ENCODE data around the gene CDC42BPB. TPM values are rescaled to one million over a fixed set of nuclear protein-coding genes. Genes with fewer than 3 reads are reported as not detected.

The CDC42BPB gene, protein sequence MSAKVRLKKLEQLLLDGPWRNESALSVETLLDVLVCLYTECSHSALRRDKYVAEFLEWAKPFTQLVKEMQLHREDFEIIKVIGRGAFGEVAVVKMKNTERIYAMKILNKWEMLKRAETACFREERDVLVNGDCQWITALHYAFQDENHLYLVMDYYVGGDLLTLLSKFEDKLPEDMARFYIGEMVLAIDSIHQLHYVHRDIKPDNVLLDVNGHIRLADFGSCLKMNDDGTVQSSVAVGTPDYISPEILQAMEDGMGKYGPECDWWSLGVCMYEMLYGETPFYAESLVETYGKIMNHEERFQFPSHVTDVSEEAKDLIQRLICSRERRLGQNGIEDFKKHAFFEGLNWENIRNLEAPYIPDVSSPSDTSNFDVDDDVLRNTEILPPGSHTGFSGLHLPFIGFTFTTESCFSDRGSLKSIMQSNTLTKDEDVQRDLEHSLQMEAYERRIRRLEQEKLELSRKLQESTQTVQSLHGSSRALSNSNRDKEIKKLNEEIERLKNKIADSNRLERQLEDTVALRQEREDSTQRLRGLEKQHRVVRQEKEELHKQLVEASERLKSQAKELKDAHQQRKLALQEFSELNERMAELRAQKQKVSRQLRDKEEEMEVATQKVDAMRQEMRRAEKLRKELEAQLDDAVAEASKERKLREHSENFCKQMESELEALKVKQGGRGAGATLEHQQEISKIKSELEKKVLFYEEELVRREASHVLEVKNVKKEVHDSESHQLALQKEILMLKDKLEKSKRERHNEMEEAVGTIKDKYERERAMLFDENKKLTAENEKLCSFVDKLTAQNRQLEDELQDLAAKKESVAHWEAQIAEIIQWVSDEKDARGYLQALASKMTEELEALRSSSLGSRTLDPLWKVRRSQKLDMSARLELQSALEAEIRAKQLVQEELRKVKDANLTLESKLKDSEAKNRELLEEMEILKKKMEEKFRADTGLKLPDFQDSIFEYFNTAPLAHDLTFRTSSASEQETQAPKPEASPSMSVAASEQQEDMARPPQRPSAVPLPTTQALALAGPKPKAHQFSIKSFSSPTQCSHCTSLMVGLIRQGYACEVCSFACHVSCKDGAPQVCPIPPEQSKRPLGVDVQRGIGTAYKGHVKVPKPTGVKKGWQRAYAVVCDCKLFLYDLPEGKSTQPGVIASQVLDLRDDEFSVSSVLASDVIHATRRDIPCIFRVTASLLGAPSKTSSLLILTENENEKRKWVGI (N-terminal part only)
- total RNA-seq, result 2.3 and 3.5 TPM in 2 replicates

DNA sequence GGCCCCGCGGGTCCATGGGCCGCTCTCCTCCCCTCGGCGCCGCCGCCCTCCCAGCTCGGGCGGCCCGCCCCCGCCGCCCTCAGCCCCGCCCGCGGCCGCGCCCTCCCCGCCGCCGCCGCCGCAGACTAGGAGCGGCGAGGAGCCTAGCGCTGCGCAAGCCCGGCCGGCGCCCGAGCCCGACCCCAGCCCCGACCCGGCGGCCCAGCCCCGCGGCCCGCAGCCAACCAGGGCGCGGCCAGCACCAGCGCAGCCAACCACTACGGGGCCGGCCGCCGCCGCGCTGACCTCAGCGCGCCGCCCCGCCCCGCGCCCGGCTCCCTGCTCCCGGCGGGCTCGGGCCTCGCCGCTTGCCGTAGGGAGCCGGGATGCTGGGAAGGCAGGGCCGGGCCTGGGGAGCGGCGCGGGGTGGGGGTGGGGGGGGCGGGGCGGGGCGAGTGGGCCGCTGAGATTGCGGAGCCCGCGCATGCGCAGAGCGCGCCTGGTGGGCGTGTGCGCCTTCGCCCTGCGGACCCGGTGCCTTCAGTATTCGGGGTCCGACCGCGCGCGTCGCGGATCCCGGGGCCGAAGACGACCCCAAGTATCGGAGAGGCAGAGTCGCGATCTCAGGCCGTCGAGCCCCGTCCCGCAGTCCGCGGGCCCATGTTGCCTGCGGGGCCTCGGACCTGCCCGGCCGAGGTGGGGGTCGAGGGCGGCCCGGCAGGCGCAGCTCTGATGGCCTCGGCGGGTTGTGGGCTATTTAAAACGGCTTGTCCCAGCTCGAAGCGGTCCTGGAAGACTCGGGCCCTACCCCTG is at the start of gene CDC42BPB:
Gene CDC42BPB, minus strand, starts transcription at position 178 of the 792 bp plus-strand sequence. CDS start 376 bp downstream, outside the sequence.
- no peak for DNase-seq (ENCODE audit: low spot score)
- H3K27me3 Mint-ChIP-seq (ENCODE audit: low read depth), result peaks cover 53% of the 10 kb centered on the region
- H3K36me3 Mint-ChIP-seq (ENCODE audit: low read depth), result no peaks in the 10 kb centered on the region
- H3K4me1 Mint-ChIP-seq (ENCODE audit: low read depth), result no peaks in the 10 kb centered on the region
- H3K9me3 Mint-ChIP-seq, result no peaks in the 10 kb centered on the region
- intact Hi-C loops (cut with micrococcal nuclease), result no loop called here
- peak within 1 kb of the TSS; percentile 68 for H3K4me3 Mint-ChIP-seq (ENCODE audit: low read depth)
- H3K27ac Mint-ChIP-seq, result no peak within 1 kb of the TSS

DNA sequence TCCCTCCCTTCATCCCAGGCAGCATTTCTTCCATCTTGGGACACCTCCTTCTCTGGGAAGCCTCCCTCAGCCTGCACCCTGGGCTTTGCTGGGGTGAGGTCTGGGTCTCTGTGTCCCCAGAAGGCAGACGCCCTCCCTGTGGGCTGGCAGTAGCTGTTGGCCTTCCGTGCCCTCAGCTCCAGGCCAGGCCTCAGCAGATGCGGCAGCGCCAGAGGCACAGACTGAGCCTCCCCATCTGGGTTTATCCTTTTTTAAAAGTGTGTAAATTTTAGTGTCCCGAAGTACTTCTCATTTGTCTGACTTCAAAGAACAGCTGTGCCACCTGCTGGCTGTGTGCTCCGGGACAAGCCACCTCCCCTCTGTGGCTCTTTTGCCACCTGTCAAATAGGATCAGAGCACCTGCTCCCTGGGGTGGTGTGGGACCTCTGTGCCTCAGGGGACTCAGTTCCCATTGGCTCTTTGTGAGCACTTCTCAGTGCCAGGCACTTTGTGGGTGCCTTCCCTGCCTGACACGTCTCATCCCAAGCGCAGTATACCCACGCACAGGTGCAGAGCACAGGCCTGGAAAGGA is 48.3 kb upstream of the CDC42BPB start:
- no peak overlapping the region for H3K4me3 Mint-ChIP-seq (ENCODE audit: low read depth)
- H3K36me3 Mint-ChIP-seq (ENCODE audit: low read depth), result no peaks in the 10 kb centered on the region
- peaks cover 23% of the 10 kb centered on the region for H3K27me3 Mint-ChIP-seq (ENCODE audit: low read depth)
- intact Hi-C loops (cut with micrococcal nuclease), result loop anchor here (1.0 to 5.0 kb wide), 3 partner anchors 36 to 187 kb away; no protein-coding TSS in a partner anchor
- H3K9me3 Mint-ChIP-seq, result no peaks in the 10 kb centered on the region
- no peak overlapping the region for H3K27ac Mint-ChIP-seq
- peaks cover 3% of the 10 kb centered on the region for H3K4me1 Mint-ChIP-seq (ENCODE audit: low read depth)
- DNase-seq (ENCODE audit: low spot score), result no peak

DNA sequence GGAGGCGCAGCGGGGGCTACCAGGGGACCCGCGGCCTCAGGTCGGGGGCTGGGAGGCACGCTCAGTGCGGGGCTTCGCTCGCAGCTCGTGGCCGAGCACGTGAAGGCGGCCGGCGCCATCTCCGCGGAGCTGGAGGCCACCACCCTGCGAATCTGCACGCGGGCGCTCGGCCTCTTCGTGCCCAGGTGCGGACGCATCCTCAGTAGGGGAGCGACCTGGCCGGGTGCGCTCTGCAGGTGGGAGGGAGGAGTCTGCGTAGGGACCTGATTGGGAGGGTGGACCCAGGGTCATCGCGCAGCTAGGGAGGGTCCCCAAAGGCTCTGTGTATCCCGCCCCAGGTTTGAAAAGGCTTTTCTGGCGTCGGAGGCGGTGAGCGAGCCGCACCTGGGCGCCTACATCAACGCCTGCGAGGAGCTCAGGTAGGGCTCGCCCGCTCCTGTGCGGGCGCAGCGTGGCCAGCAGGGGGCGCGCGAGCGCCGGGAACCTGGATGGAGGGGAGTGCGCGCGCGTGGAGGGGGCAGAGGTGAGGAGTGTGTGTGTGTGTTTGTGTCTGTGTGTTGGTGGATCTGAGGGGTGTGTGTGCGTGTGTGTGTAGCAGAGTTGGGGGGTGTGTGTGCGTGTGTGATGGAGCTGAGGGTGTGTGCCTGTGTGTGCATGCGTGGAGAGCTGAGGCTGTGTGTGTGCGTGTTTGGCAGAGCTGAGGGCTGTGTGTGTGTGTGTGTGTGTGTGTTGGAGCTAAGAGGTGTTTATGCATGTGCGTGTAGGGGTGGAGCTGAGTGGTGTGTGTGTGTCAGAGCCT is 47.5 kb upstream of the CDC42BPB start:
- intact Hi-C loops (cut with micrococcal nuclease), result loop anchor here (1.0 to 5.0 kb wide), 3 partner anchors 36 to 188 kb away; no protein-coding TSS in a partner anchor
- Mint-ChIP-seq H3K9me3 (no peaks in the 10 kb centered on the region), H3K36me3 (ENCODE audit: low read depth) (no peaks in the 10 kb centered on the region), H3K4me3 (ENCODE audit: low read depth) (no peak overlapping the region), H3K27me3 (ENCODE audit: low read depth) (peaks cover 23% of the 10 kb centered on the region), H3K4me1 (ENCODE audit: low read depth) (peaks cover 3% of the 10 kb centered on the region), H3K27ac (no peak overlapping the region)
- peak; percentile 53 for DNase-seq (ENCODE audit: low spot score)

DNA sequence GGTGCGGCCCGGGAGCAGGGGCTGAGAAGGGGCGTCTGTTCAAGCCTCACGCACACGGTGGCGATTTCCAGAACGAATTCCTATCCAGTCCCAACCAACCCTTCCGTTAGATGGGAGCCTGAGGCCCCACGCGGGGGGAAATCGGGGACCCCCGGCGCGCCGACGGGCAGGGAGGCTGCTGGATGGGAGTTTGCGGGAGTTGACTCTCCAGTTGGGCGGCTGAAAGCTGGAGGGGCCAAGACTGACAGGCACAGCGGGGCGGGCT is 47.0 kb upstream of the CDC42BPB start:
- Mint-ChIP-seq H3K4me1 (ENCODE audit: low read depth) (peaks cover 3% of the 10 kb centered on the region), H3K4me3 (ENCODE audit: low read depth) (no peak overlapping the region), H3K27ac (no peak overlapping the region), H3K36me3 (ENCODE audit: low read depth) (no peaks in the 10 kb centered on the region), H3K9me3 (no peaks in the 10 kb centered on the region), H3K27me3 (ENCODE audit: low read depth) (peaks cover 23% of the 10 kb centered on the region)
- DNase-seq (ENCODE audit: low spot score), result no peak
- intact Hi-C loops (cut with micrococcal nuclease), result loop anchor here (2.0 kb wide), 1 partner anchor 188 kb away; no protein-coding TSS in a partner anchor

DNA sequence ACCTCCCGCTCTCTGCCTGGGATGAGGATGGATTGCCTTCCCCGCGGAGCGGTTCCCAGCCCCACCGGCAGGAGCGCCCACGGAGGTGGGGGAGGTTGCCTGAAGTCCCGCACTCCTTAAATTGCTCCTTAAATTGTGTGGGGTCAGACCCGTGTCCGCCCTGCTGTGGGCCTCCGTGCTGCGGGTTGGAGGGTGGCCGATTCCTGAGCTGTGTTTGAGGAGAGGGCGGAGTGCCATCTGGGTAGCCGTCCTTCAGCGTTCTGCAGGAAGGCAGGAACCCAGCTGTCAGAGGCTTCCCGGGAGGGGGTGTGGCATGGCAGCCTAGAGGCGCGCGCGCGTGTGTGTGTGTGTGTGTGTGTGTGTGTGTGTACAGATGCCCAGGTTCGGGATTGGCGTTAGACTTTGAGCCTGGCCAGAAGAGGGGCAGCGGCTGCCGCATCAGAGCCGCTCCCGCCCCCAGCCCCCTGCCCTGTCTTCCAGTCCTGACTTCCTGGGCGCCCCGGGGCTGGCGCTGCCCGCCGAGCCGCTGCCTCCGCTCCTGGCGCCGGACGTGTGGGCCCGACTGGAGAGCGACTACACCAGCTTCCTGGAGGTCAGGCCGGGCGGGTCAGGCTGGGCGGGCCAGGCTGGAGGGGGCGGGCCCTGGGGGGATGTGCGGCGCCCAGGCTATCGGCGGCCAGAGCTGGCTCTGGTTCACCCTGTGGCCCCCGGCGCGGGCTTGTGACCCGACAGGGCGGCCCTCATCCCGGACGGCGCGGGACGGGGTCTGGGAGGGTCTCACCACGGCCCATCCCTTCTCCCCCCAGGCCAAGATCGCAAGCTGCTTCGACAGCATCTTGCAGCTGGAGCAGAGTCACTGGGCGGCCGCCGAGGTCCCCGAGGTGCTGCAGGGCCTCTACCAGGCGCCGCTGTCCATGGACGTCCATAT is 46.4 kb upstream of the CDC42BPB start:
- H3K36me3 Mint-ChIP-seq (ENCODE audit: low read depth), result no peaks in the 10 kb centered on the region
- H3K9me3 Mint-ChIP-seq, result no peaks in the 10 kb centered on the region
- intact Hi-C loops (cut with micrococcal nuclease), result loop anchor here (2.0 kb wide), 1 partner anchor 189 kb away; no protein-coding TSS in a partner anchor
- no peak overlapping the region for H3K27ac Mint-ChIP-seq
- H3K27me3 Mint-ChIP-seq (ENCODE audit: low read depth), result peaks cover 23% of the 10 kb centered on the region
- no peak for DNase-seq (ENCODE audit: low spot score)
- H3K4me3 Mint-ChIP-seq (ENCODE audit: low read depth), result no peak overlapping the region
- peaks cover 3% of the 10 kb centered on the region for H3K4me1 Mint-ChIP-seq (ENCODE audit: low read depth)

DNA sequence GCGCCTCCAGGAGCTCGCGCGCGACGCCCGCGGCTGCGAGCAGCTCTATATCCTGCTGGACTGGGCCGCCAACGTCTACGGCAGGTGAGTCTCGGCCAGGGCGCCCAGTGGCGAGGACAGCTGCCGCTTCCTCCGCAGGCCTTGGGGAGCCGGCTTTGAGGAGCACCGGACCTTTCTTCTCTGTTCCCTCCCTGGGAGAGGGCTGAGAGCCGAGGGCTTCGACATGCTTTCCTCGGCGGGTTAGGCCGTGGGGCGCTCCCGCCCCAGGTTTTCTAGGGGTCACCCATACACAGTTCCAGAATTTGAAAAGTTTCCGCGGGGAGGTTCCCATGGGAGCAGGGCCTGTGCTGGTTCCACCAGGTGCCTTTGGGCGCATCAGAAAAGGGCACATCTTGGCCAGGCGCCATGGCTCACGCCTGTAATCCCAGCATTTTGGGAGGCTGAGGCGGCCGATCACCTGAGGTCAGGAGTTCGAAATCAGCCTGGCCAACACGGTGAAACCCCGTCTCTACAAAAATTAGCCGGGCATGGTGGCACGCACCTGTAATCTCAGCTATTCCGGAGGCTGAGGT is 45.4 kb upstream of the CDC42BPB start:
- Mint-ChIP-seq H3K27ac (no peak overlapping the region), H3K27me3 (ENCODE audit: low read depth) (peaks cover 23% of the 10 kb centered on the region), H3K4me3 (ENCODE audit: low read depth) (no peak overlapping the region), H3K9me3 (no peaks in the 10 kb centered on the region), H3K36me3 (ENCODE audit: low read depth) (no peaks in the 10 kb centered on the region), H3K4me1 (ENCODE audit: low read depth) (peaks cover 3% of the 10 kb centered on the region)
- intact Hi-C loops (cut with micrococcal nuclease), result no loop called here
- DNase-seq (ENCODE audit: low spot score), result no peak

DNA sequence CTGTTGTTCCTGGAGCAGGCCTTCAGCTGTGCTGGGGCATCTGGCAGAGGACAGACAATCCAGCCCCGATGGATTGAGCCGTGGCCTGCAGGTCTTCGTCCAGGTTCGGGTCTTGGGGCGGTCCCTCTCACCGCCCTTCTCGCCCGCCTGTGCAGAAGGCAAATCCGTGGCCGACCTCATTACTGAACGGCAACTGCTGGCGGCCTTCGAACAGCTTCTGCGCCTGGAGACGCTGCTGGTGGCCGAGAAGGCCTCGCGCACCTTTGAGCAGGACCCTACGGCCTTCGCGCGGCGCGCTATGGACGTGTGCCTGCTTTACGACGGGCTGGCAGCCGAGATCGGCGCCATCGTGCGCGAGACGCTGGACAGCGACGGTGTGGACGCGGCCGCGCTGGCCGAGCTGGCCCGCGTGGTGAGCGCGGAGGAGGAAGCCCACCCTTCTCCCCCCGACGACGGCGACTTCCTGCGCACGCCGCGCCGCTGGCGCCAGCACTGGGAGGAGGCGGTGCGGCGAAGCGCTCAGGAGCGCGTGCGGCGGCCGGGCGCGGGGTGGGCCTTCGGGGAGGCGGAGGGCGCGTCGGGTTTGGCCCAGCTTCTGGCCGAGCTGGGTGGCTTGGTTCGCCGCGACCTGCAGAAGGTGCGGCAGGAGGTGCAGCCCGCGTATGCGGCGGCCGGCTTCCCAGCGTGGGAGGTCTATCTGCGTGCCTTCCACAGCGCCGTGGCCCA is 44.8 kb upstream of the CDC42BPB start:
- H3K36me3 Mint-ChIP-seq (ENCODE audit: low read depth), result no peaks in the 10 kb centered on the region
- peaks cover 23% of the 10 kb centered on the region for H3K27me3 Mint-ChIP-seq (ENCODE audit: low read depth)
- no peak overlapping the region for H3K27ac Mint-ChIP-seq
- H3K4me3 Mint-ChIP-seq (ENCODE audit: low read depth), result no peak overlapping the region
- H3K4me1 Mint-ChIP-seq (ENCODE audit: low read depth), result peaks cover 3% of the 10 kb centered on the region
- intact Hi-C loops (cut with micrococcal nuclease), result no loop called here
- DNase-seq (ENCODE audit: low spot score), result no peak
- H3K9me3 Mint-ChIP-seq, result no peaks in the 10 kb centered on the region

DNA sequence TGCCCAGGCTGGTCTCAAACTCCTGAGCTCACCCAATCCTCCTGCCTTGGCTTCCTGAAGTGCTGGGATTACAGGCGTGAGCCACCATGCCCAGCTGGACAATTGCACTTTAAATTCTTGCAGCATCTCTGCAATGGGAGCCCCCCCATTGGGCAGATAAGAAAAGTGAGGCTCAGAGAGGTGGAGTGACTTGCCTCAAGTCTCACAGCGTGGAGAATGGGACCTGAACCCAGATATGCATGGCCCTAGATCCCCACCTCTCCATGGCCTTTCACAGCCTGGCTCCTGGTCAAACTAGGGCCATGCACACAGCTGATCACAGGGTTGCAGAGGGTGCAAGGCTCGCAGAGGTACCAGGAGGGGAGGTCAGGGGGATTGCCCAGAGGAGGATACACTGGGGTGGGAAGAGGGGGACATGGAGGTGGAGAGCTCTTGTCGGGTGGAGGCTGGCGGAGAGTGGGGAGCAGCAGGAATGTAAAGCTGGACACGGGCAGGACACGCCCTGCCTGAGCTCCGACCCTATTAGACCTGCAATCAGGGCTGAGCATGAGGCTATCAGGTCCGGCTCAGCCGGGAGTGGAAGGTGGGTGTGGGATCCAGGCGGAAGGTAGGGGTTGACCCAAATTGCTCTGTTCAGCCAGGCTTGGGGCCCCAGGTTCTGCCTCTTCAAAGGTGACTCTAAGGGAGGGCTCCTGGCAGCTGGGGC is 44.1 kb upstream of the CDC42BPB start:
- H3K4me1 Mint-ChIP-seq (ENCODE audit: low read depth), result peaks cover 3% of the 10 kb centered on the region
- H3K27me3 Mint-ChIP-seq (ENCODE audit: low read depth), result peaks cover 23% of the 10 kb centered on the region
- intact Hi-C loops (cut with micrococcal nuclease), result no loop called here
- no peak for DNase-seq (ENCODE audit: low spot score)
- no peak overlapping the region for H3K27ac Mint-ChIP-seq
- no peaks in the 10 kb centered on the region for H3K36me3 Mint-ChIP-seq (ENCODE audit: low read depth)
- H3K4me3 Mint-ChIP-seq (ENCODE audit: low read depth), result no peak overlapping the region
- H3K9me3 Mint-ChIP-seq, result no peaks in the 10 kb centered on the region

DNA sequence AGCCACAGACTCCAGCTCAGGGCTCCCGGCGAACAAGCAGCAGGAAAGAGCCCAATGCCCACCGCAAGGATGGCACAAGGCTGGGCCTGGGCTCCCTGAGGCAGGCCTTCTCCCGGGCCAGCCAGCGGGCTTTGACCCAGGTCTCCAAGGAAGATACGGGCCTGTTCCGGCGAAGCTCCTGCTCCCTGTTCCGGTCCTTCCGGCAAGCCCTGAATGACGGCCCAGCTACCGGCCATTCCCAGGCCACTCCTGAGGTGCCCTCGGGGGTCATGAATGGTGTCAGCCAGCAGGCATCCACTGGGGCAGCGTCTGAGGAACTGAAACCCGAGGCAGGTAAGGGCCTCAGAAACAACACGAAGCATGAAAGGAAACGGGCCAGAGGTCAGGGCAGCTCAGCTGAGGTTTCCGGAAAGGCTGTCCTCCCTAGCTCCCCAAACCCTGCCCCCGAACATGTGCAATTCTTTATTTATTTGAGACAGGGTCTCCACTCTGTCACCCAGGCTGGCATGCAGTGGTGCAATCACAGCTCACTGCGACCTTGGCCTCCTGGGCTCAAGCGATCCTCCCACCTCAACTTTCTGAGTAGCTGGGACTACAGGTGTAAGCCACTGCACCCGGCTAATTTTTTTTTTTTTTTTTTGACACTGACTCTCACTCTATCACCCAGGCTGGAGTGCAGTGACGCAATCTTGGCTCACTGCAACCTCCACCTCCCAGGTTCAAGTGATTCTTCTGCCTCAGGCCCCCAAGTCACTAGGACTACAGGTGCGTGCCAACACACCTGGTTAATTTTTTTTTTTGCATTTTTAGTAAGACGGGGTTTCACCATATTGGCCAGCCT is 43.2 kb upstream of the CDC42BPB start:
- H3K27ac Mint-ChIP-seq, result no peak overlapping the region
- peaks cover 3% of the 10 kb centered on the region for H3K4me1 Mint-ChIP-seq (ENCODE audit: low read depth)
- intact Hi-C loops (cut with micrococcal nuclease), result no loop called here
- H3K4me3 Mint-ChIP-seq (ENCODE audit: low read depth), result no peak overlapping the region
- no peaks in the 10 kb centered on the region for H3K36me3 Mint-ChIP-seq (ENCODE audit: low read depth)
- H3K9me3 Mint-ChIP-seq, result no peaks in the 10 kb centered on the region
- DNase-seq (ENCODE audit: low spot score), result no peak
- peaks cover 19% of the 10 kb centered on the region for H3K27me3 Mint-ChIP-seq (ENCODE audit: low read depth)

Data from activated T-helper 2 cell treated with anti-CD3 and anti-CD28 coated beads, Interferon-gamma antibody, Interleukin-2, Interleukin-4, amounts not matched to agents 10 μg/mL and 5 μg/mL and 100 μg/mL, durations not matched to agents 14 hours and 24 hours and 36 hours (primary cell).